Head of caudate nucleus (tissue), 42 donors: ENCODE results near the gene HOMER1.

Source experiments
- DNase-seq, 42 donors: peaks; one replicate each; pipeline versions ENCODE4 v3.0.0 to v3.0.0-alpha.2; 2020 to 2021; ENCODE audit warnings: mixed read lengths in 7 of 42
- intact Hi-C: fragments of 100-400 bp; cut with DNase I; formaldehyde crosslinking; loops from one replicate; pipeline ENCODE4 v1.15.0; 2022

HOMER1 gene

GRCh38 chr5:79513704-79514390 lies at the start of gene HOMER1:
HOMER1 (minus strand) TSS chr5:79514134; CDS start chr5:79512774, 1,360 bp downstream.
- intact Hi-C loops, result no loop called here
- DNase-seq, result peak; percentile 30 to 89 (median 78)

GRCh38 chr5:79563247-79563590 lies 49.3 kb upstream of the HOMER1 start:
- intact Hi-C loops, result no loop called here
- peak in 4 of 42 donors; percentile 7 to 45 (median 14) for DNase-seq

GRCh38 chr5:79562351-79563246 lies 48.7 kb upstream of the HOMER1 start:
- intact Hi-C loops, result no loop called here
- no peak for DNase-seq

GRCh38 chr5:79561525-79561893 lies 47.6 kb upstream of the HOMER1 start:
- peak in 7 of 42 donors; percentile 7 to 43 (median 13) for DNase-seq
- intact Hi-C loops, result no loop called here

GRCh38 chr5:79560771-79561524 lies 47.0 kb upstream of the HOMER1 start:
- intact Hi-C loops, result no loop called here
- no peak for DNase-seq

- intact Hi-C loops, result no loop called here
- no peak for DNase-seq
Measured at GRCh38 chr5:79555418-79555817, 41.5 kb upstream of the HOMER1 start.

GRCh38 chr5:79552984-79553383 lies 39.0 kb upstream of the HOMER1 start:
- intact Hi-C loops, result no loop called here

GRCh38 chr5:79547982-79548381 lies 34.0 kb upstream of the HOMER1 start:
- intact Hi-C loops, result no loop called here
- DNase-seq, result no peak

More at GRCh38 chr5:79552984-79553383, 39.0 kb upstream of the HOMER1 start:
- DNase-seq, result no peak

- intact Hi-C loops, result no loop called here
- no peak for DNase-seq
Measured at GRCh38 chr5:79547429-79547822, 33.5 kb upstream of the HOMER1 start.

- intact Hi-C loops, result no loop called here
- DNase-seq, result no peak
Measured at GRCh38 chr5:79546782-79547428, 33.0 kb upstream of the HOMER1 start.

- intact Hi-C loops, result no loop called here
- no peak for DNase-seq
Measured at GRCh38 chr5:79544131-79544530, 30.2 kb upstream of the HOMER1 start.

- intact Hi-C loops, result no loop called here
Measured at GRCh38 chr5:79540939-79541338, 27.0 kb upstream of the HOMER1 start.

GRCh38 chr5:79536193-79536906 lies 22.4 kb upstream of the HOMER1 start:
- no peak for DNase-seq
- intact Hi-C loops, result no loop called here

More at GRCh38 chr5:79540939-79541338, 27.0 kb upstream of the HOMER1 start:
- DNase-seq, result no peak

GRCh38 chr5:79535477-79536192 lies 21.7 kb upstream of the HOMER1 start:
- no peak for DNase-seq
- intact Hi-C loops, result no loop called here

GRCh38 chr5:79529110-79529509 lies 15.2 kb upstream of the HOMER1 start:
- DNase-seq, result no peak
- intact Hi-C loops, result no loop called here

GRCh38 chr5:79527431-79527830 lies 13.5 kb upstream of the HOMER1 start:
- DNase-seq, result no peak
- intact Hi-C loops, result no loop called here

- DNase-seq, result no peak
- intact Hi-C loops, result no loop called here
Measured at GRCh38 chr5:79526928-79527327, 13.0 kb upstream of the HOMER1 start.

GRCh38 chr5:79526493-79526892 lies 12.6 kb upstream of the HOMER1 start:
- intact Hi-C loops, result no loop called here
- no peak for DNase-seq
